SK-N-SH (cell line): ENCODE data around the gene PMPCB. TPM values are rescaled to one million over a fixed set of nuclear protein-coding genes. Genes with fewer than 3 reads are reported as not detected.

Experiments
- CTCF ChIA-PET: fragments of 300-600, 350-600 bp; formaldehyde crosslinking; extraction: SDS; loops from one replicate; lab custom pipeline; 2021; lab: Yijun Ruan, JAX
- POLR2A ChIA-PET: fragments of 350-600 bp; sonication (Branson Sonifier 250); formaldehyde crosslinking; extraction: SDS; loops from one replicate; lab custom pipeline; 2020; ENCODE audit warnings: antibody characterized with exemption, inconsistent platforms; lab: Yijun Ruan, JAX
- DNase-seq: peaks from one replicate; pipeline ENCODE4 v3.0.0; 2012
- H2AFZ ChIP-seq: fragments of 200-600 bp; sonication (generic); 2 replicates; pipeline ENCODE4 v1.8.1; 2016; ENCODE audit warnings: antibody characterized with exemption, mild to moderate bottlenecking, low read depth
- H3F3A ChIP-seq: fragments of 200-600 bp; sonication (generic); replicated peaks from 2 replicates; pipeline ENCODE3; 2016; ENCODE audit warnings: antibody characterized with exemption, mild to moderate bottlenecking; ENCODE audit not compliant: insufficient read depth
- H3K27ac ChIP-seq, 2 experiments: fragments of 200-500 bp in 1 of 2; fragments of 200-600 bp in 1 of 2; sonication (Bioruptor generic) in 1 of 2; sonication (generic), shearing (Covaris generic) in 1 of 2; 2 replicates each; pipeline versions ENCODE4 v1.5.1 to v1.6.1; 2014 to 2016; ENCODE audit warnings: low read depth in 2 of 2, inconsistent platforms in 1 of 2, low read length in 1 of 2, mild to moderate bottlenecking in 1 of 2, mixed read lengths in 1 of 2
- H3K27me3 ChIP-seq: fragments of 200-600 bp; sonication (generic), shearing (Covaris generic); 2 replicates; pipeline ENCODE4 v1.6.1; 2016; ENCODE audit warnings: mixed run types; ENCODE audit not compliant: insufficient read depth
- H3K36me3 ChIP-seq, 2 experiments: fragments of 200-500 bp in 1 of 2; fragments of 200-600 bp in 1 of 2; sonication (Bioruptor generic) in 1 of 2; sonication (generic) in 1 of 2; replicated peaks in 1 of 2; 2 replicates each; pipeline versions ENCODE3 to v1.5.1; 2014 to 2016; ENCODE audit warnings: low read length in 1 of 2, mild to moderate bottlenecking in 1 of 2; ENCODE audit not compliant: insufficient read depth in 2 of 2, control insufficient read depth in 1 of 2
- H3K4me1 ChIP-seq, 2 experiments: fragments of 200-500 bp in 1 of 2; fragments of 200-600 bp in 1 of 2; sonication (Bioruptor generic) in 1 of 2; sonication (generic), shearing (Covaris generic) in 1 of 2; 2 replicates each; pipeline versions ENCODE4 v1.5.1 to v1.6.1; 2014 to 2016; ENCODE audit warnings: low read depth in 1 of 2, low read length in 1 of 2, mixed run types in 1 of 2; ENCODE audit not compliant: insufficient read depth in 2 of 2, control insufficient read depth in 1 of 2
- H3K4me2 ChIP-seq: fragments of 200-600 bp; sonication (generic), shearing (Covaris generic); 2 replicates; pipeline ENCODE4 v1.6.1; 2017; ENCODE audit warnings: mixed run types
- H3K4me3 ChIP-seq, 2 experiments: fragments of 200-500 bp in 1 of 2; fragments of 200-600 bp in 1 of 2; sonication (Bioruptor generic) in 1 of 2; sonication (generic), shearing (Covaris generic) in 1 of 2; 2 replicates each; pipeline versions ENCODE4 v1.5.1 to v1.8.1; 2014 to 2016; ENCODE audit warnings: low read depth in 2 of 2, inconsistent platforms in 1 of 2, low read length in 1 of 2, mild to moderate bottlenecking in 1 of 2, mixed read lengths in 1 of 2, moderate library complexity in 1 of 2
- H3K79me2 ChIP-seq: fragments of 200-600 bp; sonication (generic); 2 replicates; pipeline ENCODE4 v1.8.1; 2017; ENCODE audit warnings: mild to moderate bottlenecking; ENCODE audit not compliant: insufficient read depth
- H3K9ac ChIP-seq: fragments of 200-600 bp; sonication (generic); 2 replicates; pipeline ENCODE4 v1.6.1; 2017; ENCODE audit warnings: mixed run types
- H3K9me2 ChIP-seq: fragments of 200-600 bp; sonication (generic); 2 replicates; pipeline ENCODE4 v1.6.1; 2017; ENCODE audit warnings: mixed run types
- H3K9me3 ChIP-seq: fragments of 200-600 bp; sonication (generic); 2 replicates; pipeline ENCODE4 v1.6.1; 2017; ENCODE audit warnings: mixed run types, mild to moderate bottlenecking, moderate library complexity
- H4K20me1 ChIP-seq: fragments of 200-600 bp; sonication (generic); 2 replicates; pipeline ENCODE4 v1.6.1; 2017; ENCODE audit warnings: mild to moderate bottlenecking, mixed run types; ENCODE audit not compliant: insufficient read depth
- CHD2 ChIP-seq: fragments of 150-350 bp; IDR thresholded peaks from 2 replicates; pipeline ENCODE4 v1.6.1; 2018; ENCODE audit warnings: low read length; ENCODE audit not compliant: partially characterized antibody
- EP300 ChIP-seq, 2 experiments: IDR thresholded peaks; 2 replicates each; pipeline versions ENCODE4 v1.4.0 to v1.6.1; 2012; ENCODE audit warnings: borderline replicate concordance in 1 of 2, low read depth in 1 of 2, low read length in 1 of 2
- EZH2phosphoT487 ChIP-seq: fragments of 200-600 bp; sonication (generic); IDR thresholded peaks from 2 replicates; pipeline ENCODE4 v1.6.1; 2017; ENCODE audit warnings: low read depth, mixed run types, mild to moderate bottlenecking, antibody characterized with exemption, moderate library complexity, borderline replicate concordance
- FOSL2 ChIP-seq: IDR thresholded peaks from 2 replicates; pipeline ENCODE4 v1.4.0; 2012; ENCODE audit warnings: low read depth, mild to moderate bottlenecking, moderate library complexity, borderline replicate concordance
- FOXM1 ChIP-seq: IDR thresholded peaks from 2 replicates; pipeline ENCODE4 v1.4.0; 2012; ENCODE audit warnings: low read depth, mild to moderate bottlenecking
- GABPA ChIP-seq: IDR thresholded peaks from 2 replicates; pipeline ENCODE4 v1.4.0; 2012; ENCODE audit warnings: low read depth, mild to moderate bottlenecking
- JUND ChIP-seq: IDR thresholded peaks from 2 replicates; pipeline ENCODE4 v1.4.0; 2012
- MXI1 ChIP-seq: IDR thresholded peaks from 2 replicates; pipeline ENCODE4 v1.6.1; 2012; ENCODE audit warnings: mild to moderate bottlenecking, low read depth, low read length, improper control_type of control experiment
- NFIC ChIP-seq: IDR thresholded peaks from 2 replicates; pipeline ENCODE4 v1.4.0; 2012; ENCODE audit warnings: borderline replicate concordance
- POLR2AphosphoS5 ChIP-seq: IDR thresholded peaks from 2 replicates; pipeline ENCODE4 v1.6.1; 2012; ENCODE audit warnings: low read depth, low read length
- RCOR1 ChIP-seq: fragments of 150-350 bp; IDR thresholded peaks from 2 replicates; pipeline ENCODE4 v1.6.1; 2017; ENCODE audit warnings: antibody characterized with exemption, low read length
- RXRA ChIP-seq: IDR thresholded peaks from 2 replicates; pipeline ENCODE4 v1.4.0; 2012; ENCODE audit warnings: low read depth, mild to moderate bottlenecking, borderline replicate concordance
- SIN3A ChIP-seq: IDR thresholded peaks from 2 replicates; pipeline ENCODE4 v1.6.1; 2012; ENCODE audit warnings: low read depth, mild to moderate bottlenecking, low read length, moderate library complexity, borderline replicate concordance
- SMC3 ChIP-seq: IDR thresholded peaks from 2 replicates; pipeline ENCODE4 v1.6.1; 2012; ENCODE audit warnings: low read depth, low read length, improper control_type of control experiment
- TAF1 ChIP-seq: IDR thresholded peaks from 2 replicates; pipeline ENCODE4 v1.6.1; 2012; ENCODE audit warnings: low read depth, mild to moderate bottlenecking, low read length, moderate library complexity, borderline replicate concordance
- YY1 ChIP-seq: IDR thresholded peaks from 2 replicates; pipeline ENCODE4 v1.4.0; 2012; ENCODE audit warnings: low read depth, mild to moderate bottlenecking
- WGBS: methylation state at CpG from one replicate; pipeline ENCODE4 v1.1.6; 2017; ENCODE audit warnings: low lambda C conversion rate; 5-methylcytosine and 5-hydroxymethylcytosine counted together
- polyA plus RNA-seq, 3 experiments: library from polyadenylated mRNA; depleted of rRNA; stranded (reverse); fragments of >200 nt; gene quantifications; 2 replicates each; pipeline ENCODE4 v1.2.3, GENCODE V29; 2012
- TF ChIP-seq, protein P1 (sequence below): IDR thresholded peaks from 2 replicates; pipeline ENCODE4 v1.4.0; 2012; ENCODE audit warnings: low read depth, borderline replicate concordance
- TF ChIP-seq, protein P2 (sequence below): IDR thresholded peaks from 2 replicates; pipeline ENCODE4 v1.6.1; 2012; ENCODE audit warnings: mild to moderate bottlenecking, low read depth, low read length, moderate library complexity
- TF ChIP-seq, protein P3 (sequence below): fragments of 150-350 bp; IDR thresholded peaks from 2 replicates; pipeline ENCODE4 v1.6.1; 2016; ENCODE audit warnings: mild to moderate bottlenecking, low read depth, low read length
- TF ChIP-seq, protein P4 (sequence below): fragments of 200-600 bp; sonication (generic); IDR thresholded peaks from 2 replicates; pipeline ENCODE4 v1.6.1; 2017; ENCODE audit warnings: antibody characterized with exemption, mild to moderate bottlenecking, moderate library complexity

PMPCB gene, protein sequence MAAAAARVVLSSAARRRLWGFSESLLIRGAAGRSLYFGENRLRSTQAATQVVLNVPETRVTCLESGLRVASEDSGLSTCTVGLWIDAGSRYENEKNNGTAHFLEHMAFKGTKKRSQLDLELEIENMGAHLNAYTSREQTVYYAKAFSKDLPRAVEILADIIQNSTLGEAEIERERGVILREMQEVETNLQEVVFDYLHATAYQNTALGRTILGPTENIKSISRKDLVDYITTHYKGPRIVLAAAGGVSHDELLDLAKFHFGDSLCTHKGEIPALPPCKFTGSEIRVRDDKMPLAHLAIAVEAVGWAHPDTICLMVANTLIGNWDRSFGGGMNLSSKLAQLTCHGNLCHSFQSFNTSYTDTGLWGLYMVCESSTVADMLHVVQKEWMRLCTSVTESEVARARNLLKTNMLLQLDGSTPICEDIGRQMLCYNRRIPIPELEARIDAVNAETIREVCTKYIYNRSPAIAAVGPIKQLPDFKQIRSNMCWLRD
- polyA plus RNA-seq (2012; rRNA removed) = 116 and 142 TPM in 2 replicates
- polyA plus RNA-seq (2012; cell fraction: cytosol; rRNA removed) = 146 and 156 TPM in 2 replicates
- polyA plus RNA-seq (2012; cell fraction: nucleus; rRNA removed) = 122 and 252 TPM in 2 replicates

DNA sequence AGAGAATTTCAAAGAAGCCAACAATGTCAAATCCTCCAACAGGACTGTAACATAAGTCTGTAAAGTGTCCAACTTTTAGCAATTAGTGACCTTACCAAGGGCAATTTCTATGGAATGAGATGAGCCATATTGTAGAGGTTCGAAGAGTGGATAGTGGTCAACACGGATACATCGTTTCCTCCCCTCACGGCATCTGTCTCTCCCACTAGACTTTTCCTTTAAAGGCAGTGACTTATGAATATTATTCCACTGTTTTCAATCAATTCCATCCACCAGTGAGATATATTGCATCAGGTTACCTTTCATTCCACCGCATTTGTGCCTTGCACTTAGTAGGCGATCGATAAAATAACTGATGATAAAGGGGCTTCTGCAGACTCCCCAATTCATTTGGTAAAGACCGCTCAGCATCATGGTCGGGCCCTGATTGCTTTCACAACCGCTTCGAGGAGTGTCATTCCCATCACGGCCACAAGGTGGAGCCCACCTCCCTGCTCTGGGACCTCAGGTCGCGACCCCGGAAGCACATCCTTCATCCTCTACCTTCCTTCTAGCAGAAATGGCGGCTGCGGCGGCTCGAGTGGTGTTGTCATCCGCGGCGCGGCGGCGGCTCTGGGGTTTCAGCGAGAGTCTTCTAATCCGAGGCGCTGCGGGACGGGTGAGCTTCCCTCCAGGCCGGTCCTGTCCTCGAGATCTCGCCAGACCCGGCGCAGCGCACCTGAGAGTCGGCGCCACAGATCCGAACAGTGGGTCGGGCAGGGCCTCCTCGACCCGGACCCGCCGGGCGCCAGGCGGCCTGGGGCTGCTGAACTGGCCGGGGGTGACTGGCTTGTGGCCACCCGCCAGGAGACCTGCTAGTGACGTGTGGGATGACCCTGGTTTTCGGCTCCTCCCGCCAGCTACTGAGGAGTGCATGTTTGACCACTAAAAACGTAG is at the start of gene PMPCB:
Gene PMPCB (plus strand): TSS at position 535 of the 936 bp plus-strand sequence. CDS start 25 bp downstream, at position 560.
- Histone ChIP-seq H3K79me2 (peaks cover 46% of the 10 kb centered on the region), H3K9me2 (no peaks in the 10 kb centered on the region), H3K27ac (peak within 1 kb of the TSS; percentile 78 to 89), H3K36me3 (peaks cover 33 to 35% of the 10 kb centered on the region in 2 experiments), H3F3A (peaks cover 11% of the 10 kb centered on the region), H3K4me3 (peak within 1 kb of the TSS; percentile 89 to 95), H2AFZ (peak within 1 kb of the TSS; percentile 100), H3K9ac (peak within 1 kb of the TSS; percentile 88), H3K9me3 (no peaks in the 10 kb centered on the region), H3K27me3 (no peaks in the 10 kb centered on the region), H3K4me2 (peak within 1 kb of the TSS; percentile 90), H3K4me1 (peaks cover 7 to 15% of the 10 kb centered on the region in 2 experiments; a peak in 2 of 4 replicates), H4K20me1 (no peaks in the 10 kb centered on the region)
- peak; percentile 96 for DNase-seq
- ChIA-PET CTCF (interaction anchor here (0.9 to 2.6 kb wide), 12 partner anchors 9 to 207 kb away, joined by 3 to 17 read pairs (median 3); no protein-coding TSS in a partner anchor), POLR2A (no interaction called here)
- WGBS = 8% methylated on average over 27 of the region's 52 CpGs
- TF ChIP-seq TAF1 (peak; percentile 98), POLR2AphosphoS5 (peak; percentile 98), GABPA (peak; percentile 96), EP300 (IDR thresholded peaks at IDR 0.05; ENCODE audit: borderline replicate concordance in 1 of 2, low read depth in 1 of 2, low read length in 1 of 2) (peak in 1 of 2 experiments; percentile 31; a peak in 1 of 4 replicates), NFIC (no peak; the same call in none of the 2 replicates), JUND (no peak), CHD2 (peak; percentile 96), RXRA (no peak; the same call in 1 of the 2 replicates), MXI1 (peak; percentile 61; the same call in 1 of the 2 replicates), FOSL2 (no peak), YY1 (peak; percentile 99), SMC3 (peak; percentile 80), SIN3A (peak; percentile 87; the same call in 1 of the 2 replicates), FOXM1 (no peak), EZH2phosphoT487 (no peak), RCOR1 (0 out of 2 replicates have a peak, but pooled peaks have one; percentile 14)
- TF ChIP-seq, protein P1, sequence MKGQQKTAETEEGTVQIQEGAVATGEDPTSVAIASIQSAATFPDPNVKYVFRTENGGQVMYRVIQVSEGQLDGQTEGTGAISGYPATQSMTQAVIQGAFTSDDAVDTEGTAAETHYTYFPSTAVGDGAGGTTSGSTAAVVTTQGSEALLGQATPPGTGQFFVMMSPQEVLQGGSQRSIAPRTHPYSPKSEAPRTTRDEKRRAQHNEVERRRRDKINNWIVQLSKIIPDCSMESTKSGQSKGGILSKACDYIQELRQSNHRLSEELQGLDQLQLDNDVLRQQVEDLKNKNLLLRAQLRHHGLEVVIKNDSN = no peak
- TF ChIP-seq, protein P2, sequence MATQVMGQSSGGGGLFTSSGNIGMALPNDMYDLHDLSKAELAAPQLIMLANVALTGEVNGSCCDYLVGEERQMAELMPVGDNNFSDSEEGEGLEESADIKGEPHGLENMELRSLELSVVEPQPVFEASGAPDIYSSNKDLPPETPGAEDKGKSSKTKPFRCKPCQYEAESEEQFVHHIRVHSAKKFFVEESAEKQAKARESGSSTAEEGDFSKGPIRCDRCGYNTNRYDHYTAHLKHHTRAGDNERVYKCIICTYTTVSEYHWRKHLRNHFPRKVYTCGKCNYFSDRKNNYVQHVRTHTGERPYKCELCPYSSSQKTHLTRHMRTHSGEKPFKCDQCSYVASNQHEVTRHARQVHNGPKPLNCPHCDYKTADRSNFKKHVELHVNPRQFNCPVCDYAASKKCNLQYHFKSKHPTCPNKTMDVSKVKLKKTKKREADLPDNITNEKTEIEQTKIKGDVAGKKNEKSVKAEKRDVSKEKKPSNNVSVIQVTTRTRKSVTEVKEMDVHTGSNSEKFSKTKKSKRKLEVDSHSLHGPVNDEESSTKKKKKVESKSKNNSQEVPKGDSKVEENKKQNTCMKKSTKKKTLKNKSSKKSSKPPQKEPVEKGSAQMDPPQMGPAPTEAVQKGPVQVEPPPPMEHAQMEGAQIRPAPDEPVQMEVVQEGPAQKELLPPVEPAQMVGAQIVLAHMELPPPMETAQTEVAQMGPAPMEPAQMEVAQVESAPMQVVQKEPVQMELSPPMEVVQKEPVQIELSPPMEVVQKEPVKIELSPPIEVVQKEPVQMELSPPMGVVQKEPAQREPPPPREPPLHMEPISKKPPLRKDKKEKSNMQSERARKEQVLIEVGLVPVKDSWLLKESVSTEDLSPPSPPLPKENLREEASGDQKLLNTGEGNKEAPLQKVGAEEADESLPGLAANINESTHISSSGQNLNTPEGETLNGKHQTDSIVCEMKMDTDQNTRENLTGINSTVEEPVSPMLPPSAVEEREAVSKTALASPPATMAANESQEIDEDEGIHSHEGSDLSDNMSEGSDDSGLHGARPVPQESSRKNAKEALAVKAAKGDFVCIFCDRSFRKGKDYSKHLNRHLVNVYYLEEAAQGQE = peak; percentile 71; the same call in 1 of the 2 replicates
- TF ChIP-seq, protein P3, sequence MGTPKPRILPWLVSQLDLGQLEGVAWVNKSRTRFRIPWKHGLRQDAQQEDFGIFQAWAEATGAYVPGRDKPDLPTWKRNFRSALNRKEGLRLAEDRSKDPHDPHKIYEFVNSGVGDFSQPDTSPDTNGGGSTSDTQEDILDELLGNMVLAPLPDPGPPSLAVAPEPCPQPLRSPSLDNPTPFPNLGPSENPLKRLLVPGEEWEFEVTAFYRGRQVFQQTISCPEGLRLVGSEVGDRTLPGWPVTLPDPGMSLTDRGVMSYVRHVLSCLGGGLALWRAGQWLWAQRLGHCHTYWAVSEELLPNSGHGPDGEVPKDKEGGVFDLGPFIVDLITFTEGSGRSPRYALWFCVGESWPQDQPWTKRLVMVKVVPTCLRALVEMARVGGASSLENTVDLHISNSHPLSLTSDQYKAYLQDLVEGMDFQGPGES = no peak
- TF ChIP-seq, protein P4, sequence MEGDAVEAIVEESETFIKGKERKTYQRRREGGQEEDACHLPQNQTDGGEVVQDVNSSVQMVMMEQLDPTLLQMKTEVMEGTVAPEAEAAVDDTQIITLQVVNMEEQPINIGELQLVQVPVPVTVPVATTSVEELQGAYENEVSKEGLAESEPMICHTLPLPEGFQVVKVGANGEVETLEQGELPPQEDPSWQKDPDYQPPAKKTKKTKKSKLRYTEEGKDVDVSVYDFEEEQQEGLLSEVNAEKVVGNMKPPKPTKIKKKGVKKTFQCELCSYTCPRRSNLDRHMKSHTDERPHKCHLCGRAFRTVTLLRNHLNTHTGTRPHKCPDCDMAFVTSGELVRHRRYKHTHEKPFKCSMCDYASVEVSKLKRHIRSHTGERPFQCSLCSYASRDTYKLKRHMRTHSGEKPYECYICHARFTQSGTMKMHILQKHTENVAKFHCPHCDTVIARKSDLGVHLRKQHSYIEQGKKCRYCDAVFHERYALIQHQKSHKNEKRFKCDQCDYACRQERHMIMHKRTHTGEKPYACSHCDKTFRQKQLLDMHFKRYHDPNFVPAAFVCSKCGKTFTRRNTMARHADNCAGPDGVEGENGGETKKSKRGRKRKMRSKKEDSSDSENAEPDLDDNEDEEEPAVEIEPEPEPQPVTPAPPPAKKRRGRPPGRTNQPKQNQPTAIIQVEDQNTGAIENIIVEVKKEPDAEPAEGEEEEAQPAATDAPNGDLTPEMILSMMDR = peak; percentile 98
